Measurements from ENCODE around the gene SPEF2.

Gene SPEF2

GRCh38 chr5:35754481-35754880 lies 136.8 kb downstream of the SPEF2 start:
- no peaks in the 10 kb centered on the region for H3K9me3 ChIP-seq (ENCODE audit: severe bottlenecking)
- peaks cover 76% of the 10 kb centered on the region for H3K27me3 ChIP-seq (ENCODE audit: insufficient read depth, low read depth, severe bottlenecking)
- H3K4me3 ChIP-seq (ENCODE audit: low read depth, low read length), result no peak overlapping the region
- DNase-seq, result no peak
- no peaks in the 10 kb centered on the region for H3K36me3 ChIP-seq
- no peak for TF ChIP-seq CTCF (IDR thresholded peaks at IDR 0.05; ENCODE audit: low read depth, low read length)
- H3K27ac ChIP-seq, result no peak overlapping the region

GRCh38 chr5:35755966-35756365 lies 138.3 kb downstream of the SPEF2 start:
- H3K9me3 ChIP-seq (ENCODE audit: severe bottlenecking), result no peaks in the 10 kb centered on the region
- no peaks in the 10 kb centered on the region for H3K36me3 ChIP-seq
- peaks cover 81% of the 10 kb centered on the region for H3K27me3 ChIP-seq (ENCODE audit: insufficient read depth, low read depth, severe bottlenecking)
- TF ChIP-seq CTCF (IDR thresholded peaks at IDR 0.05; ENCODE audit: low read depth, low read length), result no peak
- no peak for DNase-seq
- H3K4me3 ChIP-seq (ENCODE audit: low read depth, low read length), result no peak overlapping the region
- no peak overlapping the region for H3K27ac ChIP-seq

GRCh38 chr5:35758151-35758724 lies 140.6 kb downstream of the SPEF2 start:
- H3K4me3 ChIP-seq (ENCODE audit: low read depth, low read length), result no peak overlapping the region
- peaks cover 91% of the 10 kb centered on the region for H3K27me3 ChIP-seq (ENCODE audit: insufficient read depth, low read depth, severe bottlenecking)
- no peak overlapping the region for H3K27ac ChIP-seq
- H3K9me3 ChIP-seq (ENCODE audit: severe bottlenecking), result no peaks in the 10 kb centered on the region
- TF ChIP-seq CTCF (IDR thresholded peaks at IDR 0.05; ENCODE audit: low read depth, low read length), result no peak
- H3K36me3 ChIP-seq, result no peaks in the 10 kb centered on the region
- DNase-seq, result no peak

- TF ChIP-seq CTCF (IDR thresholded peaks at IDR 0.05; ENCODE audit: low read depth, low read length), result no peak
- no peaks in the 10 kb centered on the region for H3K9me3 ChIP-seq (ENCODE audit: severe bottlenecking)
- no peak for DNase-seq
- H3K4me3 ChIP-seq (ENCODE audit: low read depth, low read length), result no peak overlapping the region
- peaks cover 90% of the 10 kb centered on the region for H3K27me3 ChIP-seq (ENCODE audit: insufficient read depth, low read depth, severe bottlenecking)
- H3K27ac ChIP-seq, result no peak overlapping the region
- H3K36me3 ChIP-seq, result no peaks in the 10 kb centered on the region
These were observed 143.9 kb downstream of the SPEF2 start for GRCh38 chr5:35761541-35761940.

GRCh38 chr5:35762368-35762767 lies 144.7 kb downstream of the SPEF2 start:
- Histone ChIP-seq H3K27ac (no peak overlapping the region), H3K4me3 (ENCODE audit: low read depth, low read length) (no peak overlapping the region), H3K36me3 (no peaks in the 10 kb centered on the region), H3K9me3 (ENCODE audit: severe bottlenecking) (no peaks in the 10 kb centered on the region), H3K27me3 (ENCODE audit: insufficient read depth, low read depth, severe bottlenecking) (peaks cover 92% of the 10 kb centered on the region)
- TF ChIP-seq CTCF (IDR thresholded peaks at IDR 0.05; ENCODE audit: low read depth, low read length), result no peak
- DNase-seq, result no peak

- Histone ChIP-seq H3K9me3 (ENCODE audit: severe bottlenecking) (no peaks in the 10 kb centered on the region), H3K36me3 (no peaks in the 10 kb centered on the region), H3K4me3 (ENCODE audit: low read depth, low read length) (no peak overlapping the region), H3K27me3 (ENCODE audit: insufficient read depth, low read depth, severe bottlenecking) (peaks cover 92% of the 10 kb centered on the region), H3K27ac (no peak overlapping the region)
- DNase-seq, result no peak
- no peak for TF ChIP-seq CTCF (IDR thresholded peaks at IDR 0.05; ENCODE audit: low read depth, low read length)
These were observed 148.3 kb downstream of the SPEF2 start for GRCh38 chr5:35765921-35766320.

Measured in WERI-Rb-1 (cell line).